ENCODE results near the gene SNTG2.
"Not testable (repeated sequence)": the region's sequence is repeated elsewhere in the genome, so short reads cannot be mapped to it uniquely, and the experiment has no call there.

The SNTG2 gene

DNA sequence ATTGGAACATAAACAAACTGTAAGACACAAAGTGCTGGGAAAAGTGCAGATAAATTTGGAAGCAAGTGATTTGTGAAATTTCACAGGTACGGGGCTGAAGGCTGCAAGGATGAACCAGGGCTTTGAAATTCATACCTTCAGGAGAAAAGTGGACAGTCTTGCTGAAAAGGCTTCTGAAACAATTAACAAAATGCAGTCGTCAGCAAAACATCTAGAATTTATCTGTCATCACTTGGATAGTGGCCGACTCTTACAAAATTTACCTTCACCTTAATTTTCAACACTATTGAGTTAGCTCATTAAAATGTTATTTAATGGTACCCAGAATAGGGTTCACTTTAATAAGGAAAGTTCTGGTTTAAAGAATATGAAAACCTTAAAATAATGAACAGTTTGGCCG lies 138.3 kb downstream of the SNTG2 start:
- DNase-seq = no peak

DNA sequence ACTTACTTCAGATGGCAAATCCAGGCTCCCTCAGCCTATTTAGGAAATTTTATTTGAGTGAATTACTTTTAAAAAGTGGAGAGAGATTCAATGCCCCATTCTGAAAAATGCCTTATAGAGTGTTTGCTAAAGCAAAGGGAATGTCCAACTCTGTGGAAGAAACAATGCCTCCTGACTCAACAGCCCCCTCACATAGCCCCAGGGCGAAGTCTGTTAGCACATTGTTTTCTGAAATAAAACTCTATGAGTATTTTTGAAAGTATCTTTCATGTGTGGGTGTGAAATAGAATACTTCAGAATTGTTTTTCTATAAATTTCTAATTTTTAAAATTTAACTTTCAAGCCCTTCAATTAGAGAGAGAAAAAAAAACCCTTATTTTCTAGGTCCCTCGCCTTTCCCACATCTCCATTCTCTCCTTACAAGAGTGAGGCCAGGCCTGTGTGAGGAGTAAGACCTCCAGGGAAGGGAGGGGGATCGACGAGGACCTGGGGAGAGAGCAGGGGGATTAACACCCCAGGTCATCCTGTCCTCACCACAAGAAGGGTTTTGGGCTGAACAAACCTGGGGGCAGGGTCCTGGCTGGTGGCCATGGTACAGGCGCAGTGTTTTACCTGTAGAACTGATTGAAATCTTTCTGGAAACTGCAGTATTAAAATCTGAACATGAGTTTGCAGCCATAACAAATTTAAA lies 141.4 kb downstream of the SNTG2 start:
- DNase-seq = no peak

DNA sequence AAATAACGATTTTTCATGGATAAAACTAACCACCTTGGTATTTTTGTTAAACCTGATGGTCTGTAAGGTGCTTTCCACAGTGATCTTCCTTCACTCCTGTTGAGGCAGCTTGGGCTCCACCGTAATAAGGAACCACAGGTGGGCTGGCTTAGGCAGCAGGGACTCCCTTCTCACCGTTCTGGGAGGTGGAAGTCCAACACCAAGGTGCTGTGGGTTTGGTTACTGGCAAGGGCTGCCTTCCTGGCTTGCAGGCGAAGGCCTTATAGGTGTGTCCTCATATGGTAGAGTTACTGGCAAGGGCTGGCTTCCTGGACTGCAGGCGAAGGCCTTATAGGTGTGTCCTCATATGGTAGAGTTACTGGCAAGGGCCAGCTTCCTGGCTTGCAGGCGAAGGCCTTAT lies 143.0 kb downstream of the SNTG2 start:
- not testable (repeated sequence) for DNase-seq

- no peak for DNase-seq
Observed at GRCh38 chr2:1097101-1097500, 146.5 kb downstream of the SNTG2 start.

DNA sequence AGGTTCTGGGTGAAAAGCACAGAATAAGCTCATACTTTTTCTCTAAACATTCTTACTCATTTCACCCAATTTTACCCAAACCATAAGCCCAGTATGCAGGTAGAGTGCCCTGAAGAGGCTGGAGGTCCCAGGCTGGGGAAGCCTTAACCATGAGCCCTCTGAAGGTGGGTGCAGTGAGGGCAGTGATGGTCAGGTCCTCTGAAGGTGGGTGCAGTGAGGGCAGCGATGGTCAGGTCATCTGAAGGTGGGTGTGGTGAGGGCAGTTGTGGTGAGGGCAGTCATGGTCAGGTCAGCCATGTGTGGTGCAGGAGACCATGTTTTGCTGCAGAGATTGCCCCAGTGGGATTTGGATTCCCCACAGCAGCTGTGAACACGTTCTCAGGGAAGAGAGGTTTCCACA lies 148.8 kb downstream of the SNTG2 start:
- no peak for DNase-seq

GRCh38 chr2:1101011-1101782 lies 150.5 kb downstream of the SNTG2 start:
- no peak for DNase-seq

DNA sequence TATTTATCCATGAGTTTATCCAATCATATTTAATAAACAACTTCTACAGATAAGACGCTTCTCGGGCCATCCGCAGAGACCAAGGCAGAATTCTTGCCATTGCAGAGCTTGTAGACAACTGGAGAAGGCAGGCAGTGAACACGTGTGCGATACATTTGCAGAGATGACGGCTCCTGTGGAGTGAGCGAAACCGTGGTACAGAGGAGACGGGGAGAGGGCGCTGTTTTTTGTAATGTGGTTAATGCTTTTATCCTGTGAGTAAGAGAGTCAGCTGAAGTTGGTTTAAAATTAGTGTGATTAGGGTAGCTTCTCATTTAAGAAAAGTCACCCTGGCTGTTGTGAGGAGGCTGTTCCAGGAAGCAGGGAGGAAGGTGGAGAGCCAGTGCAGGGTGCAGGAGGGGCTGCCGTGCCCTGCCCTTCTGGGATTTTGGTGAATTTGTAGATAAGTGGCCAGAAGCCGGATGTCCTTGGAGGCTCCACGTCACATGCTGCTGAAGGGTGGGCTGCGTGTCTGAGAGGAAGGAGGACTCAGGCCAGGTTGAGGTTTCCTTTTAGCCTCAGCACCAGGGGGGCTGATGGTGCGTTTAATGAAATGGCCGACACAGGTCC lies 151.4 kb downstream of the SNTG2 start:
- DNase-seq = no peak

DNA sequence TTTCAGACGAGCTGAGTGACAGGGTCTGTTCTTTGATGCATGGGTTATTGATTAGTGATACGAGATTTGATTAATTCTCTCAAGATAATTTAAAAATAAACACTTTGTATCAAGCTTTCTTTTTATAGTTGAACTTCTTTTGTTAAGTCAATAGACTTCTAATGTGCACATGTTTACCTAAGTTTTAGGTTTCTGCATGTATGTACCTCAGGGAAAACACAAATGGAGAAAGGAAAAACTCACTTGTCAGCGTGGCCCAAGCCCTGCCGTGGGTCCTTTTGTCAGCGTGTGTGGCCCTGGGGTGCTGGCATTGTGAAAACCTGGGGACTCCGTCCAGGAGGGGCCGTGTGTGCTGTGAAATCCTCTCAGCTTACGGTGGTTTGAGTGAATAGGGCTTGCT lies 153.7 kb downstream of the SNTG2 start:
- DNase-seq = no peak

- DNase-seq = not testable (repeated sequence)
Observed at GRCh38 chr2:1106344-1106743, 155.7 kb downstream of the SNTG2 start.

- DNase-seq = no peak
Observed at GRCh38 chr2:1115843-1116539, 165.3 kb downstream of the SNTG2 start.

- no peak for DNase-seq
Observed at GRCh38 chr2:1117569-1117968, 166.9 kb downstream of the SNTG2 start.

- no peak for DNase-seq
Observed at GRCh38 chr2:1125217-1125616, 174.6 kb downstream of the SNTG2 start.

DNA sequence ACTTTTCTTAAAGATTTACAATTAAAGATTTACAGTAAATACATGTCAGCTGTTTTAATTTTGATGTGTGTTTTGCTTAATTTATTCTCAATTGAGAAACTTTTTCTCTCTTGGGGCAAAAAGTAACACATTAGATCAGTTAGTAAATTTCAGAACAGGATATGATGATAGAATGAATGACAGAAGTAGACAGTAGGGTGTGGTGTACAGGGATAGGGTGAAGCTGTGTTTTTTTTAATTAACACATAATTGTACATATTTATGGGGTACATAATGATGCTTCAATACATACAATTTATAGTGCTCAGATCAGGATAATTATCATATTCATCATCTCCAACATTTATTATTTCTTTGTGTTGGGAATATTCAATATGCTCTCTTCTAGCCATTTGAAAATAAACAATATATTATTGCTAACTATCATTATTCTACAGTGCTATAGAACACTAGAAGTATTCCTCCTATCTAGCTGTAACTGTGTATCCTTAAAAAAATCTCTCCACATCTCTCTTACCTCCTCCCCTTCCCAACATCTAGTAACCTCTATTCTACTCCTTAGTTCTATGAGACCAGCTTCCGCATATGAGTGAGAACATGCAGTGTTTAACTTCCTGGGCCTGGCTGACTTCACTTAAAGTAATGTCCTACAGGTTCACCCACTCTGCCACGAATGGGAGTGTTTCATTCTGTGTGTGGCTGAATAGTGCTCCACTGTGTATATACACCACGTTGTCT lies 175.2 kb downstream of the SNTG2 start:
- DNase-seq = no peak

- no peak for DNase-seq
Observed at GRCh38 chr2:1129982-1130381, 179.3 kb downstream of the SNTG2 start.

DNA sequence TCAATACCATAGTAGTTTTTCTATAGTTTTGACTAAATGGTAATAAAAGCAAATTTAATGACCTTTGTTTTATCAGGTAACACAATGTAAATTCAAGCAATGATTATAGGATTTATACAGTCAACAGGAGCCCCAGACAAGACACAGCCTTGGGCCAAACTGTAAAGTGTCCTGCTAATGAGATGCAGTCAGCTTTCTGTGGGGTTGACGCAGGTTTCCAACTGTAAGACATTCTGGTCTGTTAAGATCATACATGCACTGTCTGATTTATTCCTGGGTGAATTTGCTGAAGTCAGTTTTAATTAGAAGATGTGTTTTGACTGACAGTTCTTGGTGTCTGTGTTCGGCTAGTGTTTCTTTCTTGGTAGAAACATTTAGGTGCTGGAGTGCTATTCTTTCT lies 180.3 kb downstream of the SNTG2 start:
- DNase-seq = no peak

- DNase-seq = no peak
Observed at GRCh38 chr2:1132328-1132969, 181.8 kb downstream of the SNTG2 start.

DNA sequence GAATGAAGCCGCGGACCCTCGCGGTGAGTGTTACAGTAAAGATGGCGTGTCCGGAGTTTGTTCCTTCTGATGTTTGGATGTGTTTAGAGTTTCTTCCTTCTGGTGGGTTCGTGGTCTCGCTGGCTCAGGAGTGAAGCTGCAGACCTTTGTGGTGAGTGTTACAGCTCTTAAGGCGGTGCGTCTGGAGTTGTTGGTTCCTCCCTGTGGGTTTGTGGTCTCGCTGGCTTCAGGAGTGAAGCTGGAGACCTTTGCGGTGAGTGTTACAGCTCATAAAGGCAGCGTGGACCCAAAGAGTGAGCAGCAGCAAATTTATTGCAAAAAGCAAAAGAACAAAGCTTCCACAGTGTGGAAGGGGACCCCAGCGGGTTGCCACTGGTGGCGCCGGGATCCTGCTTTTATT lies 183.2 kb downstream of the SNTG2 start:
- DNase-seq = not testable (repeated sequence)

DNA sequence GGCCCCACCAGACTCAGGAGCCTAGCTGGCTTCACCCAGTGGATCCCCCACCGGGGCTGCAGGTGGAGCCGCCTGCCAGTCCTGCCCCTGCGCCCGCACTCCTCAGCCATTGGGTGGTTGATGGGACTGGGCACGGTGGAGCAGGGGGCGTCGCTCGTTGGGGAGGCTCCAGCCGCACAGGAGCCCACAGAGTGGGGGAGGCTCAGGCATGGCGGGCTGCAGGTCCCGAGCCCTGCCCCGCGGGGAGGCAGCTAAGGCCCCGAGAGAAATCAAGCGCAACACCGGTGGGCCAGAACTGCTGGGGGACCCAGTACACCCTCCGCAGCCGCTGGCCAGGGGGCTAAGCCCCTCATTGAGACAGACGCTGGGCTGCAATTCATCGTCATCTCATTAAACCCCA lies 184.0 kb downstream of the SNTG2 start:
- DNase-seq = no peak

GRCh38 chr2:1136067-1136466 lies 185.4 kb downstream of the SNTG2 start:
- no peak for DNase-seq

DNA sequence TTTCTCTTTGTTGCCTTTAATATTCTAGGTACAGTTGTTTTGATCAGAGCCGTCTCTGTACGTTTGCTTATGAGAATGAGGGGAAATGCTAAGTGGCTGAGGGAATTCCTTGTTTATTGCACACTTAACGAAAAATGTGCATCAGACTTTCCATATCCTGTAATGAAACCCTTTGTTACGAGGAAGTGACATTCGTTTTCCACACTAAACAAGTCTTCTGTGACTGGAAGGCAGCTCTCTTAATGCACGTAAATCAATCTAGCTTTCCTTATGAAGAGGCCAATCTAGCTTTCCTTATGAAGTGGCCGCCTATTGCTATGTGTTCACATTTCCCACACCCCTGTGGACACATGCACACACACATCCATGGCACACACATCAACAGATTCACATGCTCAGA lies 186.2 kb downstream of the SNTG2 start:
- DNase-seq = no peak

DNA sequence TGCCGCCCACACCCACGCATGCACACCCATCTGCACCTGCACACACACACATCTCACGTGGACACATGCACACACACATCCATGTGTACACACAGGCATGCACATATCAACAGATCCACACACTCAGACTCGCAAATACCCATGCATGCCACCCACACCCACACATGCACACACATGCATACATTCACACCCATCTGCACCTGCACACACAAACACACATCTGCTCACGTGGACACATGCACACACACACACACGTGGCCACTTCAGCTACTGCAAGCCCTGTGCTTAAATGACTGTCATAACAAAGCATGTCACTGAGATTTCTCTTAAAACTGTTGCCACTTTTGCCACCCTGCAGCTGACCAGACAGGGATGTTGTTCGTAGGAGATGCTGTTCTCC lies 186.6 kb downstream of the SNTG2 start:
- no peak for DNase-seq
